Choroid plexus epithelial cell (primary cell): ENCODE measurements around the gene PRKCE.

ENCODE experiments used
- DNase-seq: peaks from one replicate; pipeline ENCODE4 v3.0.0-alpha.2; 2010; ENCODE audit warnings: low read depth
- H3K4me3 ChIP-seq: 2 replicates; pipeline ENCODE4 v1.5.1; 2011; ENCODE audit warnings: low read depth, mild to moderate bottlenecking, control low read depth, low read length, moderate library complexity
- CTCF ChIP-seq: conservative IDR thresholded peaks from 2 replicates; pipeline ENCODE4 v1.5.1; 2011; ENCODE audit warnings: low read depth, mild to moderate bottlenecking, control low read depth, inconsistent platforms, low read length, moderate library complexity

PRKCE gene

GRCh38 chr2:46023165-46023854, 371.8 kb downstream of the PRKCE start:
- H3K4me3 ChIP-seq: no peak overlapping the region
- TF ChIP-seq CTCF: no peak
- DNase-seq: no peak

GRCh38 chr2:46024146-46024779, 372.8 kb downstream of the PRKCE start:
- TF ChIP-seq CTCF: no peak
- H3K4me3 ChIP-seq: no peak overlapping the region
- no peak for DNase-seq

- no peak overlapping the region for H3K4me3 ChIP-seq
- no peak for TF ChIP-seq CTCF
- DNase-seq: no peak
Measured at GRCh38 chr2:46025081-46025480, 373.6 kb downstream of the PRKCE start.

GRCh38 chr2:46025676-46026075, 374.2 kb downstream of the PRKCE start:
- H3K4me3 ChIP-seq: no peak overlapping the region
- no peak for TF ChIP-seq CTCF
- no peak for DNase-seq

- DNase-seq: no peak
Measured at GRCh38 chr2:46026431-46026830, 375.0 kb downstream of the PRKCE start.

GRCh38 chr2:46029332-46029811, 377.9 kb downstream of the PRKCE start:
- peak; percentile 77 for DNase-seq
- TF ChIP-seq CTCF: peak; percentile 41
- H3K4me3 ChIP-seq: no peak overlapping the region

More at GRCh38 chr2:46026431-46026830, 375.0 kb downstream of the PRKCE start:
- no peak for TF ChIP-seq CTCF
- H3K4me3 ChIP-seq: no peak overlapping the region
